Activated T-helper 2 cell treated with anti-CD3 and anti-CD28 coated beads, Interferon-gamma antibody, Interleukin-2, Interleukin-4, amounts not matched to agents 10 μg/mL and 5 μg/mL and 100 μg/mL, durations not matched to agents 14 hours and 24 hours and 36 hours (primary cell): ENCODE data around the gene ANP32E. TPM values are rescaled to one million over a fixed set of nuclear protein-coding genes. Genes with fewer than 3 reads are reported as not detected.
"Not testable (repeated sequence)": the region's sequence is repeated elsewhere in the genome, so short reads cannot be mapped to it uniquely, and the experiment has no call there.

Source experiments
- DNase-seq: peaks from one replicate; pipeline ENCODE4 v3.0.0; 2021; ENCODE audit warnings: low spot score
- H3K27ac Mint-ChIP-seq: one replicate; pipeline ENCODE4 v1.8.0; 2021; ENCODE audit warnings: mixed read lengths
- H3K27me3 Mint-ChIP-seq: one replicate; pipeline ENCODE4 v1.8.0; 2021; ENCODE audit warnings: low read depth, mixed read lengths
- H3K36me3 Mint-ChIP-seq: one replicate; pipeline ENCODE4 v1.8.0; 2021; ENCODE audit warnings: low read depth, mixed read lengths
- H3K4me1 Mint-ChIP-seq: one replicate; pipeline ENCODE4 v1.8.0; 2021; ENCODE audit warnings: low read depth, mixed read lengths
- H3K4me3 Mint-ChIP-seq: one replicate; pipeline ENCODE4 v1.8.0; 2021; ENCODE audit warnings: low read depth, mild to moderate bottlenecking, moderate library complexity, mixed read lengths
- H3K9me3 Mint-ChIP-seq: one replicate; pipeline ENCODE4 v1.8.0; 2021; ENCODE audit warnings: mixed read lengths
- intact Hi-C: fragments of 100-400 bp; cut with micrococcal nuclease; formaldehyde crosslinking; loops from one replicate; pipeline ENCODE4 v1.15.1; 2023
- total RNA-seq: library from RNA; stranded (reverse); gene quantifications from 2 replicates; pipeline ENCODE4 v1.2.3, GENCODE V29; 2022

Gene ANP32E
- total RNA-seq, 1 donor from 2014 or later: 198 TPM

GRCh38 chr1:150192012-150192411, 43.9 kb downstream of the ANP32E start:
- intact Hi-C loops: no loop called here
- Mint-ChIP-seq H3K27me3 (peaks cover 5% of the 10 kb centered on the region), H3K4me3 (no peak overlapping the region), H3K27ac (no peak overlapping the region), H3K36me3 (no peaks in the 10 kb centered on the region), H3K4me1 (peaks cover 8% of the 10 kb centered on the region), H3K9me3 (no peaks in the 10 kb centered on the region)
- DNase-seq: no peak

- no peak for DNase-seq
- intact Hi-C loops: loop anchor here (1.0 to 5.0 kb wide), 2 partner anchors 122 to 225 kb away; no protein-coding TSS in a partner anchor
- Mint-ChIP-seq H3K27ac (no peak overlapping the region), H3K4me3 (no peak overlapping the region), H3K9me3 (no peaks in the 10 kb centered on the region), H3K27me3 (peaks cover 1% of the 10 kb centered on the region), H3K4me1 (peaks cover 8% of the 10 kb centered on the region), H3K36me3 (no peaks in the 10 kb centered on the region)
Measured at GRCh38 chr1:150187560-150187931, 48.4 kb downstream of the ANP32E start.

DNA sequence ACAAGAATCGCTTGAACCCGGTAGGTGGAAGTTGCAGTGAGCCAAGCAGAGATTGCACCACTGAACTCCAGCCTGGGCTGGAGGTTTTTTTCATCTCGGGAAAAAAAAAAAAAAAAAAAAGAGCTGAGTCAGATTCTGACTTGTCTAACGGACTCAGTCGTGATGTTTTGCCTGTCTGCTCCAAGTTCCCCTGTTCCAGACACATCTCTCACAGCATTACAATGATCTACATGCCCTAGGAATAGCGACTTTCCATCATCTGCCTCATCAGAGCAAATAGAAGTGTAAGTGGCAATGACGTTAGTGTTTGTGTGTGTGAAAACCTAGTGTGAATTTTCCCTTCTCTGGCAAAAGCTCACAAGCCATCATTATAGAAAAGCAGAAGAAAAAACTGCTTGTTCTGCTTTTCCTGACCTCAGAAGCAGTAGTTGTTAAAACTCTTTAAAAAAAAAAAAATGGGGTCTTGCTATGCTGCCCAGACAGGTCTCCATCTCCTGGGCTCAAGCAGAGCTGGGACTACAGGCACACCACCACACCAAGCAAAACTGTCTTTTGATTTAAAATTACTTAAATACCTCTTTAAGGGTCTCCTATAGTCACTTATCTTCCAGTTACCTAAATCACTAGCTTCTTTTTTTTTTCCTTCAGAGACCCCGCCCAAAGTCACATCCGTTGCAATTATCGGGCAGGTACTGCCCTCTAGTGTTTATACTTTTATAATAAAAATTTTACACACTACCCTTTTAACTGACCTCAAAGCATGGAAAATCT, 48.9 kb downstream of the ANP32E start:
- peaks cover 8% of the 10 kb centered on the region for H3K4me1 Mint-ChIP-seq
- H3K9me3 Mint-ChIP-seq: no peaks in the 10 kb centered on the region

DNA sequence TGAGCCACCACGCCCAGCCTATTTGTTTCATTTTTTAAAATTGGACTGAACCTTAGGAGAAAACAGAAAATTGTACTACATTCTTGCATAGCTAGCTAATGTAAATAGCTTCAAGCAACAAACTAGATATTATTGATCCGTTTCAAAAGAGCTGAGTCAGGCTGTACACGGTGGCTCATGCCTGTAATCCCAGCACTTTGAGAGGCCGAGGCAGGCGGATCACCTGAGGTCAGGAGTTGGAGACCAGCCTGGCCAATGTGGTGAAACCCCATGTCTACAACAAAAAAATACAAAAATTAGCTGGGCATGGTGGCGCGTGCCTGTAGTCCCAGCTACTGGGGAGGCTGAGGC, 49.5 kb downstream of the ANP32E start:
- intact Hi-C loops: loop anchor here (5.0 kb wide), 1 partner anchor 224 kb away; no protein-coding TSS in a partner anchor

More for the DNA sequence above, 48.9 kb downstream of the ANP32E start:
- intact Hi-C loops: loop anchor here (1.0 to 5.0 kb wide), 2 partner anchors 122 to 225 kb away; no protein-coding TSS in a partner anchor
- H3K4me3 Mint-ChIP-seq: no peak overlapping the region
- H3K36me3 Mint-ChIP-seq: no peaks in the 10 kb centered on the region
- H3K27ac Mint-ChIP-seq: no peak overlapping the region
- peaks cover 1% of the 10 kb centered on the region for H3K27me3 Mint-ChIP-seq
- DNase-seq: no peak

GRCh38 chr1:150185481-150185880, 50.4 kb downstream of the ANP32E start:
- intact Hi-C loops: loop anchor here (5.0 kb wide), 1 partner anchor 223 kb away; no protein-coding TSS in a partner anchor
- H3K27ac Mint-ChIP-seq: no peak overlapping the region
- peaks cover 1% of the 10 kb centered on the region for H3K27me3 Mint-ChIP-seq
- H3K36me3 Mint-ChIP-seq: no peaks in the 10 kb centered on the region
- H3K9me3 Mint-ChIP-seq: no peaks in the 10 kb centered on the region
- H3K4me1 Mint-ChIP-seq: peaks cover 13% of the 10 kb centered on the region
- DNase-seq: no peak
- H3K4me3 Mint-ChIP-seq: no peak overlapping the region

More for the DNA sequence above, 49.5 kb downstream of the ANP32E start:
- H3K36me3 Mint-ChIP-seq, H3K9me3 Mint-ChIP-seq, H3K4me3 Mint-ChIP-seq, DNase-seq, H3K27me3 Mint-ChIP-seq, H3K27ac Mint-ChIP-seq: not testable (repeated sequence)
- peaks cover 13% of the 10 kb centered on the region for H3K4me1 Mint-ChIP-seq

- Mint-ChIP-seq H3K36me3 (no peaks in the 10 kb centered on the region), H3K27ac (no peak overlapping the region), H3K9me3 (no peaks in the 10 kb centered on the region), H3K27me3 (no peaks in the 10 kb centered on the region), H3K4me3 (no peak overlapping the region), H3K4me1 (peaks cover 13% of the 10 kb centered on the region)
- no peak for DNase-seq
- intact Hi-C loops: no loop called here
Measured at GRCh38 chr1:150183061-150183460, 52.9 kb downstream of the ANP32E start.

- no peak overlapping the region for H3K27ac Mint-ChIP-seq
- H3K9me3 Mint-ChIP-seq: no peaks in the 10 kb centered on the region
- H3K27me3 Mint-ChIP-seq: no peaks in the 10 kb centered on the region
- H3K4me1 Mint-ChIP-seq: peaks cover 9% of the 10 kb centered on the region
- no peak overlapping the region for H3K4me3 Mint-ChIP-seq
- intact Hi-C loops: no loop called here
- no peaks in the 10 kb centered on the region for H3K36me3 Mint-ChIP-seq
- DNase-seq: no peak
Measured at GRCh38 chr1:150182247-150182646, 53.7 kb downstream of the ANP32E start.

DNA sequence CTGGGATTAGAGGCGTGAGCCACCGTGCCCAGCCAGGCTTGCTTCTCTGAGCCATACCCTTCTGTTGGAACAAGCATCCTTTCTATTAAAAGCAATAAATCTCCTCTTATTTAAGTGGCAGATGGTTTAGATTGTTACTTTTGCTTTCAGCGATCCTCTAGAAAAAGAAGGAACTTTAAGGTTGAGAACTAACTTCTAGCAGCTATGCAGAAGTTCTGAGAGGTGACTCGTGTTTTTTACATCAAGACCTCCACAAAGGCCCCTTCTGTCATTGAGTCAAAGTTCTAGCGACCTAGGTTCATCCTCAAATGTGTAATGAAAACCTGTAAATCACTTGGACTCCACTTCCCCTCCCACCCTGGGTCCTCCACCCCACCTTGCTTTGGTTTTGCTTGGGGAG, 55.4 kb downstream of the ANP32E start:
- Mint-ChIP-seq H3K4me3 (no peak overlapping the region), H3K27ac (no peak overlapping the region), H3K4me1 (peaks cover 5% of the 10 kb centered on the region)

DNA sequence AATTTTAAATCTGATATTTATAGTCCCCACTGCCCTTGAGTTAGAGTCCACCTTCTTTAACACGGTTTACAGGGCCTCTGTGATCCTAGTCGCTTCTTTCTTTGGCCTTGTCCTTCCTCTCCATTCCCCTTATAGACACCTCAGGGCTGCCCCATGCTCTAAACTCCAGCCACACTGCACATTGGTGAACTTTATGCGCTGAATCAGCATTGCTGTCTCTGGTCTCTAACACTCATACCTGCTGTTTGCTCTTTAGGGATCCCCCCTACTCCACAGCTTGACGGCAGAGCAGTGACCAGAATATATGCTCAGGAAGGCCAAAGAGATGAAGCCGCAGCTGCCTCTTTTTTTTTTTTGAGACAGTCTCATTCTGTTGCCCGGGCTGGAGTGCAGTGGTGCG, 56.0 kb downstream of the ANP32E start:
- intact Hi-C loops: no loop called here
- no peak for DNase-seq
- Mint-ChIP-seq H3K4me1 (peaks cover 5% of the 10 kb centered on the region), H3K36me3 (no peaks in the 10 kb centered on the region), H3K27ac (no peak overlapping the region), H3K4me3 (no peak overlapping the region), H3K9me3 (no peaks in the 10 kb centered on the region), H3K27me3 (no peaks in the 10 kb centered on the region)

More for the DNA sequence above, 55.4 kb downstream of the ANP32E start:
- Mint-ChIP-seq H3K27me3 (no peaks in the 10 kb centered on the region), H3K9me3 (no peaks in the 10 kb centered on the region), H3K36me3 (no peaks in the 10 kb centered on the region)
- no peak for DNase-seq
- intact Hi-C loops: no loop called here

DNA sequence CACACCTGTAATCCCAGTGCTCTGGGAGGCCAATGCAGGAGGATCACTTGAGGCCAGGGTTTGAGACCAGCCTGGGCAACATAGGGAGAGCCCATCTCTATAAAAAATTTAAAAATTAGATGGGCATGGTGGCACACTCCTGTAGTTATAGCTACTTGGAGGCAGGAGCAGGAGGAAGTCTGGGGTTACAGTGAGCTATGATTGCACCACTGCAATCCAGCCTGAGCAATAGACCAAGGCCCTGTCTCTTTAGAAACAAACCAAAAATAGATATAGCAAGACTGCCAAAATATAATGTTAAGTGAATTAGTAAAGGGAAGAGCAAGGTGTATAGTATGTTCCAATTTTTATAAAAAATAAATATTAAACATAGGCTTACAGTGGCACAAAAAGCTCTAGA, 57.4 kb downstream of the ANP32E start:
- Mint-ChIP-seq H3K4me3 (no peak overlapping the region), H3K4me1 (peaks cover 5% of the 10 kb centered on the region), H3K36me3 (no peaks in the 10 kb centered on the region), H3K27me3 (no peaks in the 10 kb centered on the region), H3K9me3 (no peaks in the 10 kb centered on the region), H3K27ac (no peak overlapping the region)
- intact Hi-C loops: no loop called here
- DNase-seq: no peak

- Mint-ChIP-seq H3K27ac (no peak overlapping the region), H3K9me3 (no peaks in the 10 kb centered on the region), H3K4me1 (peaks cover under 1% of the 10 kb centered on the region), H3K4me3 (no peak overlapping the region), H3K36me3 (no peaks in the 10 kb centered on the region), H3K27me3 (peaks cover 3% of the 10 kb centered on the region)
- intact Hi-C loops: no loop called here
- no peak for DNase-seq
Measured at GRCh38 chr1:150176593-150176992, 59.3 kb downstream of the ANP32E start.

DNA sequence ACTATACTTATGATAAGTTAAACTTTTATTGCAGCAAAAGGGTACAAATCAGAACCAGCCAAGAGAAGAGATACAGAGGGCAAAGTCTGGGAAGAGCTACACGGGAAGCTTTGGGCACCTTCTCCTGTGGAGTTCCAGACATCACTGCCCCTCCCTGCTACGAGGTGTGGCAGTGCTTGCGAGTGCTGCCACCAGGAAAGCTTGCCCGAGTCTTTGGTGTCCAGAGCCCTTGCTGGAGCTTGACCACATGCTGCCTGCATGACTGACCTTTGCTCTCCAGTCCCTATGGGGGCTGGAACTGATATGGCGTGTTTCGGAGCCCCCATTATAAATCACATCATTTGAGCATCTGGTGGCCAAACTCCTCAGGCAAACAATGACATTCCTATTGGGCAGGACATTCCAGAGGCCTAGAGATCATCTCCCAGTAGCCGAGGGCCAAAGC, 62.7 kb downstream of the ANP32E start:
- Mint-ChIP-seq H3K4me3 (no peak overlapping the region), H3K4me1 (peaks cover 5% of the 10 kb centered on the region), H3K27me3 (peaks cover 6% of the 10 kb centered on the region), H3K36me3 (no peaks in the 10 kb centered on the region), H3K27ac (no peak overlapping the region), H3K9me3 (no peaks in the 10 kb centered on the region)
- intact Hi-C loops: no loop called here
- no peak for DNase-seq

DNA sequence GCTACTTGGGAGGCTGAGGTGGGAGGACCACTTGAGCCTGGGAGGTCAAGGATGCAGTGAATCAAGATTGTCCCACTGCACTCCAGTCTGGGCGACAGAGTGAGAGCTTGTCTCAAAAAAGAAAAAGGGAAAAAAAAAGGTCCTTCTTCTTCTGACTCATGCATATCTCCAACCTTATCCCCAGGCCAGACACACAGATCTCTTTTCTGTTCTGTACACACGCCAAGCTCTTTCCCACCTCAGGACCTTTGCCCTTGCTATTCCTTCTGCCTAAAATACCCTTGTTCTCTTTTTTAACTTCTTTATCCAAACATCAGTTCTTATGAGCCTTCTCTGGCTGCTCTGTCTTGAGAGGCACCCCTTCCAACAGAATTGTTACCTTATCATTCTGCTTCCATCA, 64.1 kb downstream of the ANP32E start:
- intact Hi-C loops: no loop called here
- H3K27ac Mint-ChIP-seq: no peak overlapping the region
- H3K4me1 Mint-ChIP-seq: peaks cover 5% of the 10 kb centered on the region
- no peak overlapping the region for H3K4me3 Mint-ChIP-seq
- H3K36me3 Mint-ChIP-seq: no peaks in the 10 kb centered on the region
- no peak for DNase-seq
- H3K9me3 Mint-ChIP-seq: no peaks in the 10 kb centered on the region
- H3K27me3 Mint-ChIP-seq: peaks cover 8% of the 10 kb centered on the region
